ENCODE measurements around the gene RFPL4AL1. TPM values are rescaled to one million over a fixed set of nuclear protein-coding genes. Genes with fewer than 3 reads are reported as not detected.
"Not testable (repeated sequence)": the region's sequence is repeated elsewhere in the genome, so short reads cannot be mapped to it uniquely, and the experiment has no call there.

Gene RFPL4AL1
- not detected for polyA plus RNA-seq (ENCODE audit: insufficient read depth in 1 of 5, insufficient read length in 5 of 5, low replicate concordance in 1 of 5)
- long read RNA-seq, donor 1 = 0 reads
- long read RNA-seq, donor 2 = 0 reads
- long read RNA-seq, donor 3 = 0 reads
- long read RNA-seq, donor 4 = 0 reads
- long read RNA-seq, donor 5 = 0 reads
- long read RNA-seq, donor 6 = 0 reads
- long read RNA-seq, donor 7, partial matches to known transcripts = 0 of 1 reads
- long read RNA-seq, donor 7, other reads (novel, unspliced or antisense) = 0 of 1 reads
- long read RNA-seq, donor 8 = 0 reads

GRCh38 chr19:55768818-55769217 is at the start of gene RFPL4AL1:
Gene RFPL4AL1, plus strand, starts transcription at chr19:55769118. Its CDS starts 2,687 bp downstream, at chr19:55771805.
- DNase-seq = not testable (repeated sequence)

DNA sequence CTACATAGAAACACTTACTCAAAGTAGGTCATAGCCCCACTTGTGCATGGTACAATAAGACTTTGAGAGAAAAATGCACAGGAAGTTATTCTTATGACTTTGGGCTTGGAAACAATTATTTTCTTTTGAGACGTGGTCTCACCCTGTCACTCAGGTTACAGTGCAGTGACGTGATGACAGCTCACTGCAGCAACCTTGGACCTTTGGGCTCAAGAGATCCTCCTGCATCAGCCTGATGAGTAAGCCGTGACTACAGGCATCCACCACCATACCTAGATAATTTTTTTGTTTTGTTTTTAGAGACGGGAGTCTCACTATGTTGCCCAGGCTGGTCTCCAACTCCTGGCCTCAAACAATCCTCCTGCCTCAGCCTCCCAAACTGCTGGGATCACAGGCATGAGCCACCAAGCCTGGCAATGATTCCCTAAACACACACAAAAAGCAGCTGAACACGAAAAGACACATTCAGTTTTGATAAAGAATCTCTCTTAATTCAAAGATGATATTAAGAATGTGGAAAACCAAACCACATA is 48.6 kb upstream of the RFPL4AL1 start:
- DNase-seq = no peak

DNA sequence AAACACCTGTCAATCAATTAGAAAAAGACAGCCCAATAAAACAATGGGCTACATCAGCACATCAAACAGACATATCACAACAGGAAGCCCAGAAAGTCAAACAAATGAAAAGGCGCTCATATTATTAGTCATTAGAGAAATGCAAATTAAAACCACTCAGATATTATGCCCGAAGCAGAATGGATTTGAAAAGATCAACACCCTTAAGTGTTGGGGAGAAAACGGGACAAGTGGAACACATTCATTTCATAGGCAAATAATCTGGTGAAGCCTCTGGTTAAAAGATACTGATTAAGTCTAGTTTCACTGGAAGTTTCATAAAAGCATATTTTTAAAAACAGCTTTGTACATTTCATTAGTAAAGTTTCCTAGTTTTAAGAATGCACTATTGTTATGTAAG is 48.1 kb upstream of the RFPL4AL1 start:
- no peak for DNase-seq

DNA sequence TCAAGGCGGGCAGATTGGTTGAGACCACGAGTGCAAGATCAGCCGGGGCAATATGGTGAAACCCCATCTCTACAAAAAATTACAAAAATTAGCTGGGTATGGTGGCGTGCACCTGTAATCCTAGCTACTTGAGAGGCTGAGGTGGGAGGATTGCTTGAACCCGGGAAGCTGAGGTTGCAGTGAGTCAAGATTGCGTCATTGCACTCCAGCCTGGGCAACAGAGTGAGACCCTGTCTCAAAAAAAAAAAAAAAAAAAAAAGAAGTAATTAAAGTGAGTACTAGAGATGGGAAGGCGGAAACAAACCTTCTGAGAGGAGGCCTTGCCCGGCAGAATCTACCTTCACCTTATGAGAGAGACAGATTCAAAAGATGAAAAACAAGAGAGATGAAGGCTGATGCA is 45.4 kb upstream of the RFPL4AL1 start:
- no peak for DNase-seq

GRCh38 chr19:55730378-55730777 is 38.5 kb upstream of the RFPL4AL1 start:
- not testable (repeated sequence) for DNase-seq

DNA sequence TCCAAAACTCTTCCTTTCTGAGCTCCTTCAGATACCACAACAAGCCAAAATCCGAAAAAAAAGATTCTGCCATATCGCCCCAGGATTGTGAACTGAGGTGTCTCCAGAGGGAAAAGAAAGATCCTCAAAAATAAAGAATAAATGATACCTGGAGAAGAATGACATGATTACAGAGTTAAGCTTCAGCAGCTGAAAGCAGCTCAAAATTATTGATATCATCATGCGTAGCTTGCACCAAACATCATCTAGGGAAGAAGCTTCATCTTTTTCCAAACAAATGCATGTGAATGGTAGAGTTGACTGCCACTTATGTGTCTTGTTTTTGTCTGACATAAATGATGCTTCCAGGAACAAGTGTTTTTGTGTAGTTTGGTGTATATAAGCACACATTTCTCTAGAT is 30.6 kb upstream of the RFPL4AL1 start, which contains the start of gene NLRP9:
Gene NLRP9, minus strand, starts transcription at position 101 of the 400 bp plus-strand sequence. Its CDS starts 28 bp downstream, at position 73.
- no peak for DNase-seq

GRCh38 chr19:55750715-55751114 is 18.2 kb upstream of the RFPL4AL1 start:
- no peak for DNase-seq

DNA sequence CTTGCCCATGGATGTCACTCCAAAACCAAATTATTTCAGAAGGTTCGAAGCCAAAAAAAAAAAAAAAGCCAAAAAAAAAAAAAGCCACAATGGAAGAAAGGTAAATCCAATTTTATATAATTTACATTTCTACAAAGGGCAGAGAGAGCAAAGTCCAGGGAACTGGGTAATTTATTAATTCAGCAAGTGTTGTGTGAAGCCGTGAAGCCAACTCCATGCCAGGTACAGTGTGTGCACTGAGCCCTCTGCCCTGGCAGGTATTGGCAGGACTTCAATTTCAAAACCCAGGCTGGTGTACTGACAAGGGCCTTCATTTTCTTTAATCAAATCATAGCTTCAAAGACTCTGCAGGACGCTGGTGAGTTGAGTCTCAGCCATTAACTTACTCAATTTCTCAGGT is 15.5 kb upstream of the RFPL4AL1 start:
- DNase-seq = no peak

DNA sequence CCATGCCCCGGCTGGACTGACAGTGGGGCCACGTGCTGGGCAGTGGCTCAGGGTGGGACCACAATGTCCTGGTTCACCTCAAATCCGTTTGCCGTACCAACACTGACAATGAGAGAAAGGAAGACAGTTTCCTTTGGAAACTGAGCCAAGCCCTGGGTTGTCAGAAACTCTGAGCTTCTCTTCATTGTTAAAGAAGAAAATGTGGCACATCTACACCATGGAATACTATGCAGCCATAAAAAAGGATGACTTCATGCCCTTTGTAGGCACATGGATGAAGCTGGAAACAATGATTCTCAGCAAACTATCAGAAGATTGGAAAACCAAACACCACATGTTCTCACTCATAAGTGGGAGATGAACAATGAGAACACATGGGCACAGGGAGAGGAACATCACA is 12.1 kb upstream of the RFPL4AL1 start:
- not testable (repeated sequence) for DNase-seq

- not testable (repeated sequence) for DNase-seq
Measured at GRCh38 chr19:55758797-55759196, 10.1 kb upstream of the RFPL4AL1 start, which contains the start of gene RFPL4A. Gene RFPL4A, plus strand, starts transcription at chr19:55759097. Its CDS starts 2,704 bp downstream, at chr19:55761801.

DNA sequence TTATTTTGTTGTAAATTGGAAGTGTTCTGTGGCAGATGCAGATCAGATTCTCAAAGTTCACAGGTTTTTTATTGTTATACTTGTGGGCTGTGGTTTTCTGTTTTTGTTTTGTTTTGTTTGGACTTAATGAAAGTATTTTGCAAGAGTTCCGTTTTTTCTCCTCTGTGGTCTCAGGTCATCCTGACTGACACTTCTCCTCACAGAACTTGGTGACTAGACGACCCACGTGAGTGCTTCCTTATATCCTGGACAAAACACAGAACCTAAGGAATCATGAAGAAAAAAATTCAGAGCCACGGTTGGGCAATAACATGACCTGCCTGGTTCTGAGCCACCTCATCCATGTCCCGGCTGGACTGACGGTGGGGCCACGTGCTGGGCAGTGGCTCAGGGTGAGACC is 2.5 kb upstream of the RFPL4AL1 start:
- DNase-seq = no peak

DNA sequence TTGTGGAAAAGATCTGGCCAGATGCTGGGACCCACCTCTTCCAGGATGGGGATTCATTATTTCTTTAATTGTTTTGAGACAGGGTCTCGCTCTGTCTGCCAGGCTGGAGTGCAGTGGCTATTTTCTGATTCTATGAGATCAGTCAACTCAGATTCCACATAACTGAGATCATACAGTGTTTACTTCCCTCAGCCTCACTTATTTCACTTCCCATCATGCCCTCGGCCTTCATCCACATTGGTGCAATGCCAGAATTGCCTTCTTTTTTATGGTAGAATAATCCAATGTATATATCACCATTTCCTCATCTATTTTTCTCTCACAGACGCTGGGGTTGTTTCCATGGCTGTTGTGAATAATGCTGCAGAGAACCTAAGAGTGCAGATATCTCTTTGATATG is 714 bp downstream of the RFPL4AL1 start:
- not testable (repeated sequence) for DNase-seq

GRCh38 chr19:55777528-55777927 is 8.6 kb downstream of the RFPL4AL1 start:
- DNase-seq = no peak

DNA sequence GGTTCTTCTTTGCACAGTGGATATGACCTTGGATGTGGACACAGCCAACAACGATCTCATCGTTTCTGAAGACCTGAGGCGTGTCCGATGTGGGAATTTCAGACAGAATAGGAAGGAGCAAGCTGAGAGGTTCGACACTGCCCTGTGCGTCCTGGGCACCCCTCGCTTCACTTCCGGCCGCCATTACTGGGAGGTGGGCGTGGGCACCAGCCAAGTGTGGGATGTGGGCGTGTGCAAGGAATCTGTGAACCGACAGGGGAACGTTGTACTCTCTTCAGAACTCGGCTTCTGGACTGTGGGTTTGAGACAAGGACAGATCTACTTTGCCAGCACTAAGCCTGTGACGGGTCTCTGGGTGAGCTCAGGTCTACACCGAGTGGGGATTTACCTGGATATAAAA is 9.4 kb downstream of the RFPL4AL1 start:
- no peak for DNase-seq

DNA sequence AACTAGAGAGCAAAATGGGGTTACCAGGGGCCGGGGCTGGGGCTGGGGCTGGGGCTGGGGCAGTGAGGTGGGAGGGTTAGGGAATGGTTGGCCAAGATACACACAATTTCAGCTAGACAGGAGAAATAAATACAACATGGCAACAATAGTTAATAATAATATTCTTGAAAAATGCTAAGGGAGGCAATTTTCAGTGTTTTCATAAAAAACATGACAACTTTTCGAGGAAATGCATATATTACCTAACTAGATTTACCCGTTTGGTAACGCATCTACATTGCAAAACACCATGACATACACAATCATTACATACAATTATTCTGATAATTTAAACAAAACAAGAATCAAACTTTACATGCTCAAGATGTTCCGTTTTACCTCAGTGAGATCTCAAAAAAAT is 12.2 kb downstream of the RFPL4AL1 start:
- no peak for DNase-seq

- DNase-seq = no peak
Measured at GRCh38 chr19:55795021-55795420, 26.1 kb downstream of the RFPL4AL1 start.

DNA sequence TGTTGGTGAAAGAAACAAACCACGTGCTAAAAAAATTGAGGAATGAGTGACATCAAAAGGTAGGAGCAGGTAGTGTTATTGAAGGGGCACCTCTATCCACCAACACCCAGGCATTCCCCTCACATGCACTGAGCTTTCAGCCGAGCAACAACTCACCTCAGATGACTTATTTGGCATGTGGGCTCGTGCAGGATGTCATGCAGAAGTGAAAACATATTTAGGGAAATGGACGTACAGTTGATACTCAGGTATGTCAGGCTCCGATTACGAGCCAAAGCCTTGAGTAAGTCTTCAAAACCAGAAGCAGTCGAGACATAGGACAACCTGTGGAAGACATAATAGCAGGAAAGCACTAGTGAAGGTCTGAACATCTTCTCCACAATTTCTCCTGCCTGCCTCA is 32.5 kb downstream of the RFPL4AL1 start:
- no peak for DNase-seq

DNA sequence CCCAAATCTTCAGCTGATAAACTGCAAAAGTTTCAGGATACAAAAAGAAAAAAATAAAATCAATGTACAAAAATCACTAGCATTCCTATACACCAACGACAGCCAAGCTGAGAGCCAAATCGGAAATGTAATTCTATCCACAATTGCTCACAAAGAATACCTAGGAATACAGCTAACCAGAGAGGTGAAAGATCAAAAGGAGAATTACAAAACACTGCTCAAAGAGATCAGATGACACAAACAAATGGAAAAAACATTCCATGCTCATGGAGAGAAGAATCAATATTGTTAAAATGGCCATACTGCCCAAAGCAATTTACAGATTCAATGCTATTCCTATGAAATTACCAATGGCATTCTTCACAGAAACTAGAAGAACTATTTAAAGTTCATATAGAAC is 33.4 kb downstream of the RFPL4AL1 start:
- DNase-seq = no peak

DNA sequence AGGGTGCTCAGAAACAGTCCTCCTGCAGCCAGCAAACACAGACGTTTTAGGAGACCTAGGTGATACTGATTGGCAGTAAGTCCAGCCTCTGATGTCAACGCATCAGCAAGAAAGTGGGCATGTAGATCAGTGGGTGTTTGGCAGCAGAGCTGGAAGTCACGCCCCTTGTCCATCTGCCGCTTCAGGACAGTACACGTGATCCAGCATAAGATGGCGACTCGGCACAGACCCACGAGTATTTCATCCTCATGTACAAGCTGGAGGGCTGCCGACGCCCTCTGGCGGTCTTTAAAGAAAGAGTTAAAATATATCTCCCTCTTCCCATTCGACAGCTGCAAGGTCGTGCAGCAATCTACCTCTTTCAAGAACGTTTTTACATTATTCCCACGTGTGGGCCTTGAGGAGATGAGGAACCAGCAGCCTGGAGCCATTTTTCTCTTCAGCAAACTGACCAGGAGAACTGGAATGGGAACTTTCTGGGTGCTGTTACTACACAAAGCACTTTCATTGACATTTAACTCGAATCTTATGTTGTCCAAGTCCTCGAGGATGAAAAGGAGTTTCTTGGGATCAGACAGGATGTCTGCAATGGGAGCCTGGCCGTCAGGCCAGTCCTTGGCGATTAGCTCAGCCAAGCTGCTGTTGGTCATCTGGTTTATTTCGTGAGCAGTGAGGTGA is 40.6 kb downstream of the RFPL4AL1 start:
- DNase-seq = no peak

- DNase-seq = no peak
Measured at GRCh38 chr19:55811340-55811739, 42.4 kb downstream of the RFPL4AL1 start.

DNA sequence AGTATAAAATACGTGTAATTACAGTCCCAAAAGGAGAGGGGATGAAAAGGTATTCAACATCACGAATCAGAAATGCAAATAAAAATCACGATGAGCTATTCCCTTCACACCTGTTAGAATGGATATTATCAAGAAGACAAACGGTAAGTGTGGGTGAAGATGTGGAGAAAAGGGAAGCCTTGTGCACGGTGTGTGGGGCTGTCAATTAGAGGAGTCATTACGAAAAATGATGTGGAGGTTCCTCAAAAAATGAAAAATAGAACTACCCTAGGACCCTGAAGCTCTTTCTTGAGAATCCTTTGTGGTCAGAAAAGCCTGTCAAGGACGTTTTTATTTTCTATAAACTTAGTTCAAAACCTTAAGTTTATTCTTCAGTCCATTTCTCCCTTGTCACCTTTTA is 43.5 kb downstream of the RFPL4AL1 start:
- DNase-seq = no peak

DNA sequence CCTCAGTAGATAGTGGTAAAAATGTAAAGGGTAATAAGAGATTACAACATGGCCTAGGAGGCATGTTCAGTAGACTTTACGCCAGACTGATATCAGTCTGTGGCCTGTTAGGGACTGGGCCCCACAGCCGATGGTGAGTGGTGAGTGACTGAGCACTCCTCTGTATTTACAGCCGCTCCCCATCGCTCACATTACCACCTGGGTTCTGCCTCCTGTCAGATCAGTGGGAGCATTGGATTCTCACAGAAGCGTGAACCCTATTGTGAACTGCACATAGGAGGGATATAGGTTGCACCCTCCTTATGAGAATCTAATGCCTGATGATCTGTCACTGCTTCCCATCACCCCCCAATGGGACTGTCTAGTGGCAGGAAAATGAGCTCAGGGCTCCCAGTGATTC is 45.0 kb downstream of the RFPL4AL1 start:
- no peak for DNase-seq

DNA sequence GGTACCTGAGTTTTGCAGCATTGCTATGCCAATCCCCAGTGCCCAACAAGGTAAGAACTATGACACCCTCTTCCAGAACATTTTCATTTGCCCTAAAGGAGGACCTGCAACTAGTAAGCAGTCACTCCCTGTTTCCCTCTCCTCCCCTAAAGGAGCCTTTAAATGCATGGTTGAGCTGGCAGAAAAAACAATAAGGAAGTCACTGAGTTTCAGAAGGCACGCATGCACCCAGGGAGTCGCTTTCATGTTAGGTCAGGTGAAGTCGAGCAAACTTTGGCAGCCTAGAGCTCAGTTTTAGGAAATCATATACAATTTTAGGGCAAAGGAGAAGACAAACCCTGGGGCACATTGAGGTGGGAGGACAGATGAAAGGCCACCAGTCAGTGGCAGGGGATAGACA is 51.1 kb downstream of the RFPL4AL1 start:
- no peak for DNase-seq

Data from right lung (tissue), 10 donors.